OCI-LY7 (cell line): ENCODE data around the gene DIAPH3. TPM values are rescaled to one million over a fixed set of nuclear protein-coding genes. Genes with fewer than 3 reads are reported as not detected.

Experiments
- BruUV-seq: library from RNA; stranded (reverse); fragments of 400-500 nt; replicated peaks from 2 replicates; lab custom pipeline; 2021; lab: Mats Ljungman, UMichigan
- CTCF ChIA-PET: fragments of 300-600 bp; sonication (Branson Sonifier 250); formaldehyde crosslinking; loops from one replicate; lab custom pipeline; 2022; ENCODE audit warnings: antibody characterized with exemption; ENCODE audit not compliant: unreplicated experiment; lab: Charles Lee
- POLR2A ChIA-PET: fragments of 300-600 bp; sonication (Branson Sonifier 250); formaldehyde crosslinking; loops from one replicate; lab custom pipeline; 2022; ENCODE audit warnings: antibody characterized with exemption; lab: Charles Lee
- DNase-seq: peaks from one replicate; pipeline ENCODE4 v3.0.0-alpha.2; 2015; ENCODE audit warnings: low spot score
- H2AFZ ChIP-seq: fragments of 200-600 bp; sonication (generic), shearing (Covaris generic); 2 replicates; pipeline ENCODE4 v1.6.1; 2014; ENCODE audit warnings: mild to moderate bottlenecking, antibody characterized with exemption, low read length, moderate library complexity
- H3K27ac ChIP-seq: fragments of 200-600 bp; sonication (generic); 2 replicates; pipeline ENCODE4 v1.5.1; 2014; ENCODE audit warnings: mixed run types, low read depth, mild to moderate bottlenecking, moderate library complexity, low read length, inconsistent platforms; ENCODE audit not compliant: poor library complexity, severe bottlenecking
- H3K36me3 ChIP-seq: fragments of 200-600 bp; sonication (generic); 2 replicates; pipeline ENCODE4 v1.6.1; 2014; ENCODE audit warnings: mild to moderate bottlenecking, antibody characterized with exemption, low read length, moderate library complexity, mixed read lengths; ENCODE audit not compliant: insufficient read depth
- H3K4me1 ChIP-seq: fragments of 200-600 bp; sonication (generic); 2 replicates; pipeline ENCODE4 v1.5.1; 2014; ENCODE audit warnings: mild to moderate bottlenecking, low read length; ENCODE audit not compliant: insufficient read depth, poor library complexity, severe bottlenecking
- H3K4me2 ChIP-seq: fragments of 200-600 bp; sonication (generic); 2 replicates; pipeline ENCODE4 v1.6.1; 2014; ENCODE audit warnings: mild to moderate bottlenecking, low read length
- H3K4me3 ChIP-seq: fragments of 200-600 bp; sonication (generic); 2 replicates; pipeline ENCODE4 v1.5.1; 2014; ENCODE audit warnings: mild to moderate bottlenecking, low read depth, low read length; ENCODE audit not compliant: poor library complexity, severe bottlenecking
- H3K79me2 ChIP-seq: fragments of 200-600 bp; sonication (generic); 2 replicates; pipeline ENCODE4 v1.6.1; 2016; ENCODE audit warnings: low read depth, mild to moderate bottlenecking, low read length, moderate library complexity, mixed read lengths; ENCODE audit not compliant: insufficient read depth
- H3K9me2 ChIP-seq: fragments of 200-600 bp; sonication (generic); 2 replicates; pipeline ENCODE4 v1.6.1; 2016; ENCODE audit warnings: mild to moderate bottlenecking, low read length, mixed read lengths; ENCODE audit not compliant: insufficient read depth
- H3K9me3 ChIP-seq: fragments of 200-600 bp; sonication (generic); 2 replicates; pipeline ENCODE4 v1.6.1; 2014; ENCODE audit warnings: mild to moderate bottlenecking, mixed run types, low read length, mixed read lengths
- H4K20me1 ChIP-seq: fragments of 200-600 bp; sonication (generic); 2 replicates; pipeline ENCODE4 v1.6.1; 2014; ENCODE audit warnings: mild to moderate bottlenecking, antibody characterized with exemption, low read length, moderate library complexity, mixed read lengths; ENCODE audit not compliant: insufficient read depth
- EZH2phosphoT487 ChIP-seq: fragments of 200-600 bp; sonication (generic); IDR thresholded peaks from 2 replicates; pipeline ENCODE4 v1.6.1; 2018; ENCODE audit warnings: low read depth, borderline replicate concordance, mild to moderate bottlenecking, mixed run types, antibody characterized with exemption, low read length, moderate library complexity, mixed read lengths
- intact Hi-C: fragments of 100-400 bp; cut with micrococcal nuclease; formaldehyde crosslinking; loops from one replicate; pipeline ENCODE4 v1.10.0; 2022; ENCODE audit not compliant: unreplicated experiment
- total RNA-seq, 2 experiments: library from RNA; depleted of rRNA in 1 of 2; stranded (reverse); fragments of >200 nt in 1 of 2; shearing (Covaris generic) in 1 of 2; gene quantifications; 2 replicates each; pipeline ENCODE4 v1.2.3, GENCODE V29; 2014 to 2022
- TF ChIP-seq, protein P1 (sequence below): fragments of 200-600 bp; sonication (generic); conservative IDR thresholded peaks from 2 replicates; pipeline ENCODE4 v1.5.1; 2014; ENCODE audit warnings: mild to moderate bottlenecking, antibody characterized with exemption, low read length, moderate library complexity, mixed read lengths

Gene DIAPH3
- total RNA-seq, 2 experiments from 2014 or later, result 33.5 to 37.2 TPM

DNA sequence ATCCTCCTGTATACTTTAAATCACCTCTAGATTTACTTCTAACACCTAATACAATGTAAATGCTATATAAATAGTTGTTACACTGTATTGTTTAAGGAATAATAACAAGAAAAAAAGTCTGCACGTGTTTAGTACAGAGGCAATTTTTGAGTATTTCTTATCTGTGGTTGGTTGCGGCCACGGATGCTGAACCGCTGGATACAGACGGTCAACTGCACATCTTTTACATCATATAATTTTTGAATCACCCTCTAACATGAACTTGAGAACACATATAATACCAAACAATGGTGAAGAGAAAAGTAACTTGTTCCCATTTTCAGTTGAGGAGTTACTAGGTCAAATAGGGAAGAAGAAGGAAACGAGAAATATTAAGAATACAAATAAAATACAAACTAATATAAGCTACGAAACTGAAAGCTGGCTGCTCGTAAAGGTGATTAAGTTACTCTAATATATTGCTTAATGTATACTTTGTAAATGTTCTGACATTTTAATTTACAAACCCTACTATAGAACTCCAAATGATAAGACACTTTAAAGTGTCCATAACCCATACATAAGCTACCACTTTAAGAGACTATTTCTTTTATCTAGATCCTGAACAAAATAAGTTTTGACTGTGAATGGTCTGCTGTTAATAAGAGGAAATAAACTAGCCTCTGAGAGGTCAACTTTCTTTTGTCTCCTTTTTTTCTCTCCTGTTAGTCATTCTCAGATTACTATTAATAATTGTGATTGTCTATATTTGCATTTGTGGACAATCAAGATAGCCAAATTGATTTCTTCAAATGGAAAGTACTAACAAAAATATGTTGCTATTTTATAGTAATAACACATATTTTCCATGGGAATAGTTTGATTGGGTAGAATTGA lies 457.4 kb downstream of the DIAPH3 start:
- intact Hi-C loops, result no loop called here
- Histone ChIP-seq H3K79me2 (no peaks in the 10 kb centered on the region), H3K36me3 (no peaks in the 10 kb centered on the region), H3K9me3 (no peaks in the 10 kb centered on the region), H4K20me1 (no peaks in the 10 kb centered on the region), H3K9me2 (no peaks in the 10 kb centered on the region), H3K27ac (no peak overlapping the region), H3K4me3 (no peak overlapping the region), H3K4me1 (no peaks in the 10 kb centered on the region), H2AFZ (no peak overlapping the region), H3K4me2 (no peak overlapping the region)
- TF ChIP-seq EZH2phosphoT487, result no peak
- TF ChIP-seq, protein P1, sequence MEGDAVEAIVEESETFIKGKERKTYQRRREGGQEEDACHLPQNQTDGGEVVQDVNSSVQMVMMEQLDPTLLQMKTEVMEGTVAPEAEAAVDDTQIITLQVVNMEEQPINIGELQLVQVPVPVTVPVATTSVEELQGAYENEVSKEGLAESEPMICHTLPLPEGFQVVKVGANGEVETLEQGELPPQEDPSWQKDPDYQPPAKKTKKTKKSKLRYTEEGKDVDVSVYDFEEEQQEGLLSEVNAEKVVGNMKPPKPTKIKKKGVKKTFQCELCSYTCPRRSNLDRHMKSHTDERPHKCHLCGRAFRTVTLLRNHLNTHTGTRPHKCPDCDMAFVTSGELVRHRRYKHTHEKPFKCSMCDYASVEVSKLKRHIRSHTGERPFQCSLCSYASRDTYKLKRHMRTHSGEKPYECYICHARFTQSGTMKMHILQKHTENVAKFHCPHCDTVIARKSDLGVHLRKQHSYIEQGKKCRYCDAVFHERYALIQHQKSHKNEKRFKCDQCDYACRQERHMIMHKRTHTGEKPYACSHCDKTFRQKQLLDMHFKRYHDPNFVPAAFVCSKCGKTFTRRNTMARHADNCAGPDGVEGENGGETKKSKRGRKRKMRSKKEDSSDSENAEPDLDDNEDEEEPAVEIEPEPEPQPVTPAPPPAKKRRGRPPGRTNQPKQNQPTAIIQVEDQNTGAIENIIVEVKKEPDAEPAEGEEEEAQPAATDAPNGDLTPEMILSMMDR, result no peak
- POLR2A ChIA-PET, result interaction anchor here (0.6 to 1.9 kb wide), 3 partner anchors 10 to 36 kb away, joined by 3 to 5 read pairs (median 4); no protein-coding TSS in a partner anchor
- CTCF ChIA-PET, result no interaction called here
- no peak for DNase-seq
- BruUV-seq, result no TSS peak

DNA sequence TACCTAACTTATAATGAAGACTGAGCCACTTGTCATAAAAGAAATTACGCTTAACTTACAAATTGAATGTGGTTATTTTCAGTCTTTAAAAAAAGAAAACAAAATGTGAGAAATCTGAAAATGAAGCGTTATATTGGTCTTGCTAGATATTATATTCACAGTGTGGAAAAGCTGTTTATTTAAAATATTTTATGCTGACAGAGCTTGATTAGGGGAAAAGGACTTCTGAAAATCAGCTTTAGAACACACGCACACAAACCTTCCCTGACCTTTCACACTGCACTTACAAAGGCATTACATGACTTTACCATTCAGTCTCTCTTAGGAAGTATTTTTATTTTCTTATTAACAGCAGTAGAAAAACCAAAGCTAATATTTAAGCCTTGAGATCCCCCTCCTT lies 461.5 kb downstream of the DIAPH3 start:
- H2AFZ ChIP-seq, result no peak overlapping the region
- no peaks in the 10 kb centered on the region for H3K9me3 ChIP-seq
- no peak overlapping the region for H3K27ac ChIP-seq
- no TSS peak for BruUV-seq
- ChIA-PET POLR2A (no interaction called here), CTCF (no interaction called here)
- no peaks in the 10 kb centered on the region for H3K9me2 ChIP-seq
- H3K4me2 ChIP-seq, result no peak overlapping the region
- H3K4me1 ChIP-seq, result no peaks in the 10 kb centered on the region
- DNase-seq, result no peak
- H3K79me2 ChIP-seq, result no peaks in the 10 kb centered on the region
- H3K4me3 ChIP-seq, result no peak overlapping the region
- intact Hi-C loops, result no loop called here
- H3K36me3 ChIP-seq, result no peaks in the 10 kb centered on the region
- TF ChIP-seq EZH2phosphoT487, result no peak
- TF ChIP-seq, protein P1, result no peak
- no peaks in the 10 kb centered on the region for H4K20me1 ChIP-seq

DNA sequence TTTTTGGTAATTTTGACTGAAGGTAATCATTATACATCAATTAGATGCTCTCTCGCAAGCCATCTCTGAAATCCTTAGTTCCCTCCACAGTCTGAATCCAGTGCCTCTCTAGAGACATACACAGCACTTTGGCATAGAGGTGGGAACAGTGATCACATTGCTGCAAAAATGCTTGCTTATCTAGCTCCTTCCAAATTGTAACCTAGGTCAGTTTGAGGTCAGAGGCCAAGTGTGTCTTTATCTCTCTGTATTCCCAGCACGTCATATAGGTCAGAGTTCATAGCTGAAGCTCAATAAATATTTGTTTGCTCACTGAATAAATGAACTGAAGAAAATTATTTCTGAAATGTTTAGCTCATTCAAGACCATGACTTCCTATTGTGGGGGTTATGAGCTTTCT lies 462.5 kb downstream of the DIAPH3 start:
- CTCF ChIA-PET, result no interaction called here
- no peak overlapping the region for H3K4me2 ChIP-seq

More for the DNA sequence above, 462.5 kb downstream of the DIAPH3 start:
- Histone ChIP-seq H3K79me2 (no peaks in the 10 kb centered on the region), H3K27ac (no peak overlapping the region), H4K20me1 (no peaks in the 10 kb centered on the region), H3K36me3 (no peaks in the 10 kb centered on the region), H3K4me3 (no peak overlapping the region), H3K9me2 (no peaks in the 10 kb centered on the region), H2AFZ (no peak overlapping the region), H3K9me3 (no peaks in the 10 kb centered on the region), H3K4me1 (no peaks in the 10 kb centered on the region)
- POLR2A ChIA-PET, result interaction anchor here (0.8 to 1.4 kb wide), 2 partner anchors 11 to 18 kb away, joined by 3 to 4 read pairs; no protein-coding TSS in a partner anchor
- BruUV-seq, result no TSS peak
- TF ChIP-seq, protein P1, result no peak
- no peak for TF ChIP-seq EZH2phosphoT487
- no peak for DNase-seq
- intact Hi-C loops, result no loop called here
